ENCODE measurements around the gene MRPL1. TPM values are rescaled to one million over a fixed set of nuclear protein-coding genes. Genes with fewer than 3 reads are reported as not detected.
A peak's percentile ranks its signal among the peaks of the same experiment; 100 is the strongest.

Gene MRPL1
- total RNA-seq, 1 donor from 2014 or later: 28.2 TPM

DNA sequence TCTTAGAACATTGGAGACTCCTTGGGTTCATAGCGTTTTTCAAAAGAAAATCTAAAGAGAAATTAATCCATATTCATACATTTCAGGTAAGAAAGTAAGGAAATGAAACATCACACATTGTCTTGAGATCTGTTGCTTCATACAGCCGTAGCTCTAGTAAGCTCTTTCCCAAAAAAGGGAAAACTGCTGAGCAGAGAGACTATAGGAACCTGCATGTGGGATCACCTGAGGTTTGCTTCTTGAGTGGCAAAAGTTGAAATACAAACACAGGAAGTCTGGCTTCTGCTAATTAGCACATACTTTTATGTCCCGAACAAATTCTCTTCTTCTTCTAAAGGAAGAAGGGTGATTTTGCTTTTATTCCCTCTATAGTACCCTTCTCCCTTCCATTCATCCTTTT is 57.7 kb downstream of the MRPL1 start:
- Mint-ChIP-seq H3K4me1 (ENCODE audit: unreplicated experiment) (peaks cover 25% of the 10 kb centered on the region), H3K27me3 (ENCODE audit: unreplicated experiment) (peaks cover 2% of the 10 kb centered on the region), H3K27ac (ENCODE audit: unreplicated experiment) (peak overlapping the region; percentile 85), H3K36me3 (ENCODE audit: low read depth, unreplicated experiment) (peaks cover 10% of the 10 kb centered on the region), H3K9me3 (ENCODE audit: unreplicated experiment) (no peaks in the 10 kb centered on the region), H3K4me3 (ENCODE audit: unreplicated experiment) (no peak overlapping the region)
- TF ChIP-seq, protein P1, sequence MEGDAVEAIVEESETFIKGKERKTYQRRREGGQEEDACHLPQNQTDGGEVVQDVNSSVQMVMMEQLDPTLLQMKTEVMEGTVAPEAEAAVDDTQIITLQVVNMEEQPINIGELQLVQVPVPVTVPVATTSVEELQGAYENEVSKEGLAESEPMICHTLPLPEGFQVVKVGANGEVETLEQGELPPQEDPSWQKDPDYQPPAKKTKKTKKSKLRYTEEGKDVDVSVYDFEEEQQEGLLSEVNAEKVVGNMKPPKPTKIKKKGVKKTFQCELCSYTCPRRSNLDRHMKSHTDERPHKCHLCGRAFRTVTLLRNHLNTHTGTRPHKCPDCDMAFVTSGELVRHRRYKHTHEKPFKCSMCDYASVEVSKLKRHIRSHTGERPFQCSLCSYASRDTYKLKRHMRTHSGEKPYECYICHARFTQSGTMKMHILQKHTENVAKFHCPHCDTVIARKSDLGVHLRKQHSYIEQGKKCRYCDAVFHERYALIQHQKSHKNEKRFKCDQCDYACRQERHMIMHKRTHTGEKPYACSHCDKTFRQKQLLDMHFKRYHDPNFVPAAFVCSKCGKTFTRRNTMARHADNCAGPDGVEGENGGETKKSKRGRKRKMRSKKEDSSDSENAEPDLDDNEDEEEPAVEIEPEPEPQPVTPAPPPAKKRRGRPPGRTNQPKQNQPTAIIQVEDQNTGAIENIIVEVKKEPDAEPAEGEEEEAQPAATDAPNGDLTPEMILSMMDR (IDR thresholded peaks at IDR 0.05; ENCODE audit: unreplicated experiment): no peak
- no peak for DNase-seq (ENCODE audit: low spot score)

DNA sequence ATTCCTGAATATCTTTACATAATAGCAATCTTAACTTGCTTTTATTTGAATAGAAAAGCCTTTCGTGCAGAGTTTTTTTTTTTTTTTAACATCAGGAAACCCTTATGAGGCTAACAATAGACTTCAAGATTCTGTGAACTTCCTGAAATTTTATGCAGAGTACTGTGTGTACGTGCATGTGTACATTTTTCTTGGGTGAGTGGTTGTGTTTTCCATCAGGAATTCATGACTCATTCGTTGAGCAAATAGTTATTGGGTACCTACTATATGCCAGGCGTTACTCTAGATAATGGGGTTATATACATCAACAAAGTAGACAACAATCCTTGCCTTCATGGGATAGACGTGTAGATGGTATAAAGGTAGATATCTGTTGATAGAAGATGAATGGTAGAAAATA is 59.1 kb downstream of the MRPL1 start:
- peaks cover 25% of the 10 kb centered on the region for H3K4me1 Mint-ChIP-seq (ENCODE audit: unreplicated experiment)
- peak overlapping the region; percentile 95 for H3K27ac Mint-ChIP-seq (ENCODE audit: unreplicated experiment)

DNA sequence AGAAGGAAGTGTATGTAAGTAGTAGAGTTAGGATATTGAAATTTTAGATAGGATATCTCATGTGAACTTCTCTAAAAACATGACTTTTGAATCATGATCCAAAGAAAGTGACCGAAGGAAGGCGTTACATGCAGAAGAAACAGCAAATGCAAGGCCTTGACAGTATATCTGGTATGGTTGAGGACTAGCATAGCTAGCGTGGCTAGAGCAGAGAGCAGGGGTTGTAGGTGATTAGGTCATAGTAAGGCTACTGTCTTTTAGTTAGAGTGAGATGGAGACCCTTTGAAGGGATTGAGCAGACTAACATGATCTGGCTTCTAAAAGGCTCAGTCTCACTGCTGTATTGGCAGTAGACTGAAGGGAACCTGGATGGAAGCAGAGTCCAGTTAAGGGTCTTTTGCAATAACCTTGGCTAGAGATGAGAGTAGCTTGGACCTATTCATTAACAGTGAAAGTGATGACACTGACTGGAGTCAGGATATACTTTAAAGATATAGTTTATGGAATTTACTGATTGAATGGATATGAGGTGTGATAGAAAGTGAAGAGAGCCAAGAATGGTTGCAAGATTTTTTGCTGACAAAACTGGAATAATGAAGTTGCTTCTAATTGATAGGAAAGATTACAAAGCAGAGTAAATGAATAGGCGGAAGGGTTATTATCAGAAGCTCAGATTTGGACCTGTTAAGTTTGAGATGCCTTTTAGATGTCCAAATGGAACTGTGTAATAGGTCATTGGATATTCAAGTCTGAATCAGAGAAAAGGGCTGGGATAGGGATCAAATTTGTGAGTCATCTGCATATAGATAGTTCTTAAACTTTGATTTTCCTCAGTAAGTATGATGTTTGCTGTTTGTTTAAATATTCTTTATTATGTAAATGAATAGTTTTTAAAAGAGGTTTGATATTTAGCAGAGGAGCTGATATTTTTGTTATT is 59.8 kb downstream of the MRPL1 start:
- DNase-seq (ENCODE audit: low spot score): no peak
- Mint-ChIP-seq H3K27ac (ENCODE audit: unreplicated experiment) (peak overlapping the region; percentile 50), H3K27me3 (ENCODE audit: unreplicated experiment) (peaks cover 5% of the 10 kb centered on the region), H3K4me3 (ENCODE audit: unreplicated experiment) (no peak overlapping the region), H3K4me1 (ENCODE audit: unreplicated experiment) (peaks cover 25% of the 10 kb centered on the region), H3K36me3 (ENCODE audit: low read depth, unreplicated experiment) (peaks cover 20% of the 10 kb centered on the region), H3K9me3 (ENCODE audit: unreplicated experiment) (no peaks in the 10 kb centered on the region)
- TF ChIP-seq, protein P1 (IDR thresholded peaks at IDR 0.05; ENCODE audit: unreplicated experiment): no peak

More for the DNA sequence above, 59.1 kb downstream of the MRPL1 start:
- H3K9me3 Mint-ChIP-seq (ENCODE audit: unreplicated experiment): no peaks in the 10 kb centered on the region
- DNase-seq (ENCODE audit: low spot score): no peak
- peaks cover 17% of the 10 kb centered on the region for H3K36me3 Mint-ChIP-seq (ENCODE audit: low read depth, unreplicated experiment)
- peaks cover 2% of the 10 kb centered on the region for H3K27me3 Mint-ChIP-seq (ENCODE audit: unreplicated experiment)
- TF ChIP-seq, protein P1 (IDR thresholded peaks at IDR 0.05; ENCODE audit: unreplicated experiment): no peak
- H3K4me3 Mint-ChIP-seq (ENCODE audit: unreplicated experiment): no peak overlapping the region

DNA sequence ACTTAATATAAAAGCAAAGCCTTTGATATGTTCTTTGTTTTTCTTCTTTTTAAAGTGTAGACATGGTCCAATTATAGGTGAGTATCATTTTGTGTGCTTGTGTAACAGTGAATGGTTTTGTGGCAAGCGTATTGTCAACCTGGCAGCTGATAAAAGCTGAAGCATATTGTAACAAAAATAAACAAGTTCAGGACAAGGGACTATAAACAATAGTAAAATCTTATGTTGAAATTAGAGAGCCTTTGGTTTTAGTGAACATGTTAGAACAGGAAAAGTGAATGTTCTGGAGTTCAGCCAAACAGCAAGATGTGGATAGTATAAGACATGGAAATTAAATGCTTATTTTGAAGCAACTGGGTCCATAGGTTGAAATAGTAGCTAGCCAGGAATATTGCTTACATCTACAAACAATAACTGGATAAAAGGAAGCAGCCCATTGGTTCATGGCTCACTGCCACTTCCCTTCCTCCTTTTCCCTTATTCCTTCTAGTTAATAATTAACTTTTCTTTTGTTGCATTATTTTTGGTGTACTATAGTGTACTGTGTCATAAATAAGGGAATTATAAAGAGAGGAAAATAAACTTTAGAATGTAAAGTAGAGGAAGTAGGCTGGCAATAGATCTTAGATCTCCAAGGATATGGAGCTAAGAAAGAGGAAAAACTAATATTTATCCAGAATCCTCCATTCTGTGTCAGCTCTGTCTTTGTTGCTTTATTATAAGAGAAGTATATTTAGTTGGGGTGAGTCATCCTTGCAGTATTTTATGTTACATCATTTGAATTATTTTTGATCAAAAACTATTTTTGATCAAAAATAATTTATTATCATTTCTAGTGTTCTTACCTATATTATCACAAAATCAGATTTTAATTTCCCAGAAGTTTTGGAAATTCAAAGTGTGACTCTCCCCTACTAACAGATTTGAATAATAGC is 65.6 kb downstream of the MRPL1 start:
- H3K36me3 Mint-ChIP-seq (ENCODE audit: low read depth, unreplicated experiment): peaks cover 18% of the 10 kb centered on the region
- H3K4me1 Mint-ChIP-seq (ENCODE audit: unreplicated experiment): peaks cover 10% of the 10 kb centered on the region
- H3K9me3 Mint-ChIP-seq (ENCODE audit: unreplicated experiment): no peaks in the 10 kb centered on the region
- H3K27me3 Mint-ChIP-seq (ENCODE audit: unreplicated experiment): peaks cover 3% of the 10 kb centered on the region
- DNase-seq (ENCODE audit: low spot score): no peak
- TF ChIP-seq, protein P1 (IDR thresholded peaks at IDR 0.05; ENCODE audit: unreplicated experiment): no peak
- no peak overlapping the region for H3K4me3 Mint-ChIP-seq (ENCODE audit: unreplicated experiment)
- H3K27ac Mint-ChIP-seq (ENCODE audit: unreplicated experiment): peak overlapping the region; percentile 91
